GM19193 (cell line): ENCODE data around the gene CYP2E1.

Experiments
- POLR2A ChIP-seq: IDR thresholded peaks from 4 replicates; pipeline ENCODE4 v1.6.1; 2011; ENCODE audit not compliant: insufficient read depth, insufficient read length; ENCODE audit errors: extremely low read depth

The CYP2E1 gene

GRCh38 chr10:133527771-133528271, 658 bp downstream of the CYP2E1 start:
- TF ChIP-seq POLR2A: no peak

DNA sequence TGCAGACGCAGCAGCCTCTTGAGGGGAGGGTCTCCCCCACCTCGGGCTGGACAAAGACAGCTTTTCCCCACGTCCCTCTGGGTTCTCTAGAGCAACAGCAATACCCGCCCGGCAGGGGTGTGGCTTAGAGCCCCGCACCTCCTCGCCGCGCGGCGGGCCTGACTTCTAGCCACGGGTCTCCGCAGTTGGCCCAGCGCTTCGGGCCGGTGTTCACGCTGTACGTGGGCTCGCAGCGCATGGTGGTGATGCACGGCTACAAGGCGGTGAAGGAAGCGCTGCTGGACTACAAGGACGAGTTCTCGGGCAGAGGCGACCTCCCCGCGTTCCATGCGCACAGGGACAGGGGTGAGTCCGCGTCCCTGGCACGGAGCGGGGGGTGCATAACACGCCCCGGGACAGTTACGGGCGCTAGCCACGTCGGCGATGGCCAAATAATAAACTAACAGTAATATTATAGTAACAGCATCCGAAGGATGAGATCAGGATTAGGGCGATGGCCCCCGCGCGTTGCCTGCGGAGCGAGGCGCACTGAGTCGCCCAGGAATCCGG, 1.2 kb downstream of the CYP2E1 start:
- TF ChIP-seq POLR2A: no peak

GRCh38 chr10:133528845-133529575, 1.8 kb downstream of the CYP2E1 start:
- TF ChIP-seq POLR2A: no peak

DNA sequence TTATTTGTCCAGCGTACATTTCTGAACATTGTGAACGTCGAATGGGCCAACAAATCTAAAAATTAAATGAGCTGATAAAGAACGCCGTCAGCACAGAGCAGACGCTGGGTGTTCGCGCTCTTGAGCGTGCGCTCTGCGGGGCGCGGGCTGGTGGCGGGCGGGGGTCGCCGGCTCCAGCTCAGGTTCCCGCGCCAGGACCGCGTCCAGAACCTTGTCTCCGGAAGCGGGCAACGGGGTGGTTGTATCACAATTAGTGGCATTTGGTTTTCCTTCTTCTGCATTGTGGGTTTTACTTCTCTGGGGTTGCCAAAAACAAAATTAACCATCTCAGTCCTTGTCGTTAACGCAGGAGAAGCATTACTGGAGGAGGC, 2.4 kb downstream of the CYP2E1 start:
- TF ChIP-seq POLR2A: no peak

GRCh38 chr10:133530506-133530905, 3.3 kb downstream of the CYP2E1 start:
- TF ChIP-seq POLR2A: no peak

GRCh38 chr10:133532871-133533270, 5.7 kb downstream of the CYP2E1 start:
- TF ChIP-seq POLR2A: no peak

- no peak for TF ChIP-seq POLR2A
Measured at GRCh38 chr10:133534417-133534816, 7.3 kb downstream of the CYP2E1 start.

DNA sequence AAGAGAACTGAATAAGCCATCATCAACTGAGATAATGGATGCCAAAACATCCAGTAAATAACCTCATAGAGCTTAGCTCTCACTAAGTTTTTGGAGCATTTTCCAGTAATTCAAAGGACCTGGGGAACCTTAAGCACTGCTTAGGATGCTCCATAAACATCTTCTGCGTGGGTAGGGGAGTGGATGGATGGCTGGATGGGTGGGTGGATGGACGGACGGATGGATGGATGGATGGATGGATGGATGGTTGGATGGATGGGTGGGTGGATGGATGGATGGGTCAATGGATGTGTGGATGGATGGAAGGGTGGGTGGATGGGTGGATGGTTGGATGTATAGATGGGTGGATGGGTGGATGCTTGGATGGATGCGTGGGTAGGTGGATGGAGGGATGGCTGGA, 9.0 kb downstream of the CYP2E1 start:
- TF ChIP-seq POLR2A: no peak

DNA sequence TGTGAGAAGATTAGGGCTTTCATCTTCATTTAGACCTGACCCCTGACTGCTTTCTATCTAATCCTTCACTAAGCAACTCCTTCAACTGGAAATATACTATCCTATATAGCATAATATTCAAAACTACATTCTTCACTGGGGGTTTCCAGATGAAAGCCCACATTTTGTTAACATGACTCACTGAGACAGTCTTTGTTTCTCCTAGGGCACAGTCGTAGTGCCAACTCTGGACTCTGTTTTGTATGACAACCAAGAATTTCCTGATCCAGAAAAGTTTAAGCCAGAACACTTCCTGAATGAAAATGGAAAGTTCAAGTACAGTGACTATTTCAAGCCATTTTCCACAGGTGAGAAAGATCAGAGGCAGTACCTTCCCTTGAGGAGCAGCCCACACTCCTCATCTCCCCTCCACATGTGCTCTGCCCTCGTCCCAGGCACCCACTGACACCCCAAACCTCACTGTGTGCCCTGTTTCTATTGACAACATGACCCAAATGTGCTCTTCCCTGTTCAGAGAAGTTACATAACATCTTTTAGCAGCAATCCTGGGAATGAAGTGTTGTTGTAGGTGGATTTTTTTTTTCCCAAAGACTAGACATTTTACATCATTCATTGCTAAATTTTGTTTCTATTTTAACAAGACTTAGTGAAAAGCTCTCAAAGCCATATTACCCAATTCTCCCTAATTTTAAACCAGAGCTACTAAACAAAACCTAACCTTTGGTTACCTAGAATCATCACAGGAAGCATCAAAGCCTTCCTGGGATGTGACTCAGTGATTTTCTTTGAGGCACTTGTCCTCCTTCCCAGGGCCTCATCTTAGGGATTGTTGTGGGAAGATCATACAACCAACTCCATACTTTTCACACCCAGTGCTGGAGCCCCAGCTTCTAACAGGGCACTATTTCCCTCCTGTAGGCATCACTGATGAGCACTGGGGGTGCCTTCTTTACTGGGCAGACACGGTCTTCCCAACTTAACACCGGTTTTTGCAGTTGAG, 10.7 kb downstream of the CYP2E1 start:
- TF ChIP-seq POLR2A: no peak

DNA sequence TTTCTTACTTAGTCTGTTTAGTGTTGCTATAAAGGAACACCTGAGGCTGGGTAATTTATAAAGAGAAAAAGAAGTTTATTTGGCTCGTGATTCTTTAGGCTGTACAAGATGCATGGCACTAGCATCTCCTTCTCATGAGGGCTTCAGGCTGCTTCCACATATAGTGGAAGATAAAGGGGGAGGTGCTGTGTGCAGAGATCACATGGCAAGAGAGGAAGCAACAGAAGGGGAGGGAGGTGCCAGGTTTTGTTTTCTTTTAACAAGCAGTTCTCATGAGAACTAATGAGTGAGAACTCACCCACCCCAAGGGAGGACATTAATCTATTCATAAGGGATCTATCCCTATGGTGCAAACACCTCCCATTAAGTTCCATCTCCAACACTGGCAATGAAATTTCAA, 17.3 kb downstream of the CYP2E1 start:
- no peak for TF ChIP-seq POLR2A

- TF ChIP-seq POLR2A: no peak
Measured at GRCh38 chr10:133554600-133554999, 27.4 kb downstream of the CYP2E1 start.

GRCh38 chr10:133555521-133555920, 28.4 kb downstream of the CYP2E1 start:
- no peak for TF ChIP-seq POLR2A

- no peak for TF ChIP-seq POLR2A
Measured at GRCh38 chr10:133557381-133557780, 30.2 kb downstream of the CYP2E1 start.

DNA sequence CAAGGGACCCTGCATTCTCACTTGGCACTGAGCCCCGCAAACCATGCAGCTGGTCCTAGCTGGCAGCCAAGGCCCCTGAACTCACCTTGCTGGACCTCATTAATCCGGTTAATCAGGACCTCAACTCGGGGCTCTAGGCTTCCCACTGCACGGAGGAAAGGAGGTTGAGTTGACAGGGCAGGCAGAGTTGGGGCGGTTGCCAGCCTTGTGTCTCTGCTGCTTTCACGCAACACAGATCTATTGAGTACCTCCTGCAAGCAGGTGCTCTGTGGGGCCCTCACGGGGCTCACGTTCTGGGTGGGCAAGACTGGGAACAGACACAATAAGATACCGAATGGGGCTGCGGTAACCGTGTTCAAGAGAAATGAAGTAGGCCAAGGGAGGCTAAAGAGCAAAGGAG, 32.1 kb downstream of the CYP2E1 start:
- no peak for TF ChIP-seq POLR2A

DNA sequence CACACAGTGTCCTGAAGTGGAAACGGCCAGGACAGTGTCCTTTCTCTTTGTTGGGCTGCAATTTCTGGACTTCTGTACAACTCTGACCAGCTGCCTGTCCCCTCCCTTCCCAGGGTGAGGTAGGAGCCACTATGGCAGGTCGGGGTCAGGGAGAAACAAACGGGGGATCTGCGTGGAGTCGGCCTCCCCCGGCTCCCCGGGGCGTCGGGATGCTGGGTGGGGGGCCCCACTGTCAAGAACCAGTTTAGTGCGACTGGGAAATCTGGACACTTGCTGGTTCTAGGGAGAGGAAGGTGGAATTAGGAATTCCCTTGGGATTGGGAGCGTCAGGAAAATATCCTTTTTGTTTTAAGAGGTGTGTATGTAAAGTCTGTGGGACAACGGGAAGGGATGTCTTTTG, 37.7 kb downstream of the CYP2E1 start:
- TF ChIP-seq POLR2A: no peak
